ENCODE data around the gene TOMM40. TPM values are rescaled to one million over a fixed set of nuclear protein-coding genes. Genes with fewer than 3 reads are reported as not detected.

The TOMM40 gene
- total and polyA plus RNA-seq, 2 of the 13 experiments (the other 11 are each of a cell fraction or from before 2014, with no cell fraction given) = 72.0 to 110 TPM

DNA sequence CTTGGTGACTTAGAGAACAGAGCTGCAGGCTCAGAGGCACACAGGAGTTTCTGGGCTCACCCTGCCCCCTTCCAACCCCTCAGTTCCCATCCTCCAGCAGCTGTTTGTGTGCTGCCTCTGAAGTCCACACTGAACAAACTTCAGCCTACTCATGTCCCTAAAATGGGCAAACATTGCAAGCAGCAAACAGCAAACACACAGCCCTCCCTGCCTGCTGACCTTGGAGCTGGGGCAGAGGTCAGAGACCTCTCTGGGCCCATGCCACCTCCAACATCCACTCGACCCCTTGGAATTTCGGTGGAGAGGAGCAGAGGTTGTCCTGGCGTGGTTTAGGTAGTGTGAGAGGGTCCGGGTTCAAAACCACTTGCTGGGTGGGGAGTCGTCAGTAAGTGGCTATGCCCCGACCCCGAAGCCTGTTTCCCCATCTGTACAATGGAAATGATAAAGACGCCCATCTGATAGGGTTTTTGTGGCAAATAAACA lies 33.2 kb downstream of the TOMM40 start (continued):
- no peak for TF ChIP-seq PHF20 (CRISPR knock-in tag; IDR thresholded peaks at IDR 0.05)
- TF ChIP-seq NFE2L1 (CRISPR knock-in tag; IDR thresholded peaks at IDR 0.05; ENCODE audit: borderline replicate concordance) = no peak
- TF ChIP-seq, protein P1, sequence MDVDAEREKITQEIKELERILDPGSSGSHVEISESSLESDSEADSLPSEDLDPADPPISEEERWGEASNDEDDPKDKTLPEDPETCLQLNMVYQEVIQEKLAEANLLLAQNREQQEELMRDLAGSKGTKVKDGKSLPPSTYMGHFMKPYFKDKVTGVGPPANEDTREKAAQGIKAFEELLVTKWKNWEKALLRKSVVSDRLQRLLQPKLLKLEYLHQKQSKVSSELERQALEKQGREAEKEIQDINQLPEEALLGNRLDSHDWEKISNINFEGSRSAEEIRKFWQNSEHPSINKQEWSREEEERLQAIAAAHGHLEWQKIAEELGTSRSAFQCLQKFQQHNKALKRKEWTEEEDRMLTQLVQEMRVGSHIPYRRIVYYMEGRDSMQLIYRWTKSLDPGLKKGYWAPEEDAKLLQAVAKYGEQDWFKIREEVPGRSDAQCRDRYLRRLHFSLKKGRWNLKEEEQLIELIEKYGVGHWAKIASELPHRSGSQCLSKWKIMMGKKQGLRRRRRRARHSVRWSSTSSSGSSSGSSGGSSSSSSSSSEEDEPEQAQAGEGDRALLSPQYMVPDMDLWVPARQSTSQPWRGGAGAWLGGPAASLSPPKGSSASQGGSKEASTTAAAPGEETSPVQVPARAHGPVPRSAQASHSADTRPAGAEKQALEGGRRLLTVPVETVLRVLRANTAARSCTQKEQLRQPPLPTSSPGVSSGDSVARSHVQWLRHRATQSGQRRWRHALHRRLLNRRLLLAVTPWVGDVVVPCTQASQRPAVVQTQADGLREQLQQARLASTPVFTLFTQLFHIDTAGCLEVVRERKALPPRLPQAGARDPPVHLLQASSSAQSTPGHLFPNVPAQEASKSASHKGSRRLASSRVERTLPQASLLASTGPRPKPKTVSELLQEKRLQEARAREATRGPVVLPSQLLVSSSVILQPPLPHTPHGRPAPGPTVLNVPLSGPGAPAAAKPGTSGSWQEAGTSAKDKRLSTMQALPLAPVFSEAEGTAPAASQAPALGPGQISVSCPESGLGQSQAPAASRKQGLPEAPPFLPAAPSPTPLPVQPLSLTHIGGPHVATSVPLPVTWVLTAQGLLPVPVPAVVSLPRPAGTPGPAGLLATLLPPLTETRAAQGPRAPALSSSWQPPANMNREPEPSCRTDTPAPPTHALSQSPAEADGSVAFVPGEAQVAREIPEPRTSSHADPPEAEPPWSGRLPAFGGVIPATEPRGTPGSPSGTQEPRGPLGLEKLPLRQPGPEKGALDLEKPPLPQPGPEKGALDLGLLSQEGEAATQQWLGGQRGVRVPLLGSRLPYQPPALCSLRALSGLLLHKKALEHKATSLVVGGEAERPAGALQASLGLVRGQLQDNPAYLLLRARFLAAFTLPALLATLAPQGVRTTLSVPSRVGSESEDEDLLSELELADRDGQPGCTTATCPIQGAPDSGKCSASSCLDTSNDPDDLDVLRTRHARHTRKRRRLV (CRISPR knock-in tag; IDR thresholded peaks at IDR 0.05) = no peak
- TF ChIP-seq NFE2L2 (IDR thresholded peaks at IDR 0.05; ENCODE audit: low read length) = peak; percentile 22; the same call in 1 of the 2 replicates
- TF ChIP-seq, protein P2, sequence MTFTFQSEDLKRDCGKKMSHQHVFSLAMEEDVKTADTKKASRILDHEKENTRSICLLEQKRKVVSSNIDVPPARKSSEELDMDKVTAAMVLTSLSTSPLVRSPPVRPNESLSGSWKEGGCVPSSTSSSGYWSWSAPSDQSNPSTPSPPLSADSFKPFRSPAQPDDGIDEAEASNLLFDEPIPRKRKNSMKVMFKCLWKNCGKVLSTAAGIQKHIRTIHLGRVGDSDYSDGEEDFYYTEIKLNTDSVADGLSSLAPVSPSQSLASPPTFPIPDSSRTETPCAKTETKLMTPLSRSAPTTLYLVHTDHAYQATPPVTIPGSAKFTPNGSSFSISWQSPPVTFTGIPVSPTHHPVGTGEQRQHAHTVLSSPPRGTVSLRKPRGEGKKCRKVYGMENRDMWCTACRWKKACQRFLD (CRISPR knock-in tag; IDR thresholded peaks at IDR 0.05; ENCODE audit: borderline replicate concordance) = no peak
- TF ChIP-seq STAG1 (CRISPR knock-in tag; IDR thresholded peaks at IDR 0.05) = peak; percentile 40
- peak; percentile 41; the same call in 1 of the 2 replicates for TF ChIP-seq ZNF136 (CRISPR knock-in tag; IDR thresholded peaks at IDR 0.05; ENCODE audit: low read depth)
- TF ChIP-seq NFRKB (IDR thresholded peaks at IDR 0.05) = no peak
- TF ChIP-seq HCFC1 (IDR thresholded peaks at IDR 0.05; ENCODE audit: low read depth, low read length) = no peak
- TF ChIP-seq ZNF33B (CRISPR knock-in tag; IDR thresholded peaks at IDR 0.05) = 0 out of 2 replicates have a peak, but pooled peaks have one; percentile 27
- no peak for TF ChIP-seq TEAD2 (CRISPR knock-in tag; IDR thresholded peaks at IDR 0.05)
- TF ChIP-seq HNRNPK (IDR thresholded peaks at IDR 0.05; ENCODE audit: low read depth, low read length, poor library complexity, severe bottlenecking) = peak; percentile 7
- TF ChIP-seq, protein P3, sequence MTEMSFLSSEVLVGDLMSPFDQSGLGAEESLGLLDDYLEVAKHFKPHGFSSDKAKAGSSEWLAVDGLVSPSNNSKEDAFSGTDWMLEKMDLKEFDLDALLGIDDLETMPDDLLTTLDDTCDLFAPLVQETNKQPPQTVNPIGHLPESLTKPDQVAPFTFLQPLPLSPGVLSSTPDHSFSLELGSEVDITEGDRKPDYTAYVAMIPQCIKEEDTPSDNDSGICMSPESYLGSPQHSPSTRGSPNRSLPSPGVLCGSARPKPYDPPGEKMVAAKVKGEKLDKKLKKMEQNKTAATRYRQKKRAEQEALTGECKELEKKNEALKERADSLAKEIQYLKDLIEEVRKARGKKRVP (CRISPR knock-in tag; IDR thresholded peaks at IDR 0.05) = peak in 1 of 2 experiments; percentile 90; a peak in 2 of 4 replicates
- TF ChIP-seq GZF1 (CRISPR knock-in tag; IDR thresholded peaks at IDR 0.05) = no peak
- no peak for TF ChIP-seq TSC22D2 (CRISPR knock-in tag; IDR thresholded peaks at IDR 0.05; ENCODE audit: borderline replicate concordance)
- no peak for TF ChIP-seq ZNF816 (CRISPR knock-in tag; IDR thresholded peaks at IDR 0.05; ENCODE audit: borderline replicate concordance)
- TF ChIP-seq JARID2 (CRISPR knock-in tag; IDR thresholded peaks at IDR 0.05; ENCODE audit: insufficient replicate concordance) = no peak
- no peak for TF ChIP-seq SCMH1 (CRISPR knock-in tag; IDR thresholded peaks at IDR 0.05; ENCODE audit: borderline replicate concordance)
- TF ChIP-seq TRIM24 (CRISPR knock-in tag; IDR thresholded peaks at IDR 0.05) = peak; percentile 77; the same call in 1 of the 2 replicates
- no peak for TF ChIP-seq MLLT10 (CRISPR knock-in tag; IDR thresholded peaks at IDR 0.05)
- TF ChIP-seq MATR3 (CRISPR knock-in tag; IDR thresholded peaks at IDR 0.05) = no peak
- peak; percentile 94 for TF ChIP-seq MIXL1 (CRISPR knock-in tag; IDR thresholded peaks at IDR 0.05)
- TF ChIP-seq SETDB1 (CRISPR knock-in tag; IDR thresholded peaks at IDR 0.05; ENCODE audit: borderline replicate concordance) = no peak
- peak; percentile 56; the same call in 1 of the 2 replicates for TF ChIP-seq SRY (CRISPR knock-in tag; IDR thresholded peaks at IDR 0.05)
- no peak for TF ChIP-seq AGO1 (IDR thresholded peaks at IDR 0.05; ENCODE audit: low read depth, low read length, poor library complexity, severe bottlenecking)
- no peak for TF ChIP-seq ZNF207 (IDR thresholded peaks at IDR 0.05; ENCODE audit: borderline replicate concordance)

Measured in HepG2 (cell line).